Placental pericyte (primary cell): ENCODE measurements around the gene CCDC127. TPM values are rescaled to one million over a fixed set of nuclear protein-coding genes. Genes with fewer than 3 reads are reported as not detected.

Experiments
- total RNA-seq: library from RNA; depleted of rRNA; stranded (reverse); fragments of >200 nt; gene quantifications from 2 replicates; pipeline ENCODE4 v1.2.3, GENCODE V29; 2012

The CCDC127 gene
- 3.9 and 4.2 TPM in 2 replicates for total RNA-seq

DNA sequence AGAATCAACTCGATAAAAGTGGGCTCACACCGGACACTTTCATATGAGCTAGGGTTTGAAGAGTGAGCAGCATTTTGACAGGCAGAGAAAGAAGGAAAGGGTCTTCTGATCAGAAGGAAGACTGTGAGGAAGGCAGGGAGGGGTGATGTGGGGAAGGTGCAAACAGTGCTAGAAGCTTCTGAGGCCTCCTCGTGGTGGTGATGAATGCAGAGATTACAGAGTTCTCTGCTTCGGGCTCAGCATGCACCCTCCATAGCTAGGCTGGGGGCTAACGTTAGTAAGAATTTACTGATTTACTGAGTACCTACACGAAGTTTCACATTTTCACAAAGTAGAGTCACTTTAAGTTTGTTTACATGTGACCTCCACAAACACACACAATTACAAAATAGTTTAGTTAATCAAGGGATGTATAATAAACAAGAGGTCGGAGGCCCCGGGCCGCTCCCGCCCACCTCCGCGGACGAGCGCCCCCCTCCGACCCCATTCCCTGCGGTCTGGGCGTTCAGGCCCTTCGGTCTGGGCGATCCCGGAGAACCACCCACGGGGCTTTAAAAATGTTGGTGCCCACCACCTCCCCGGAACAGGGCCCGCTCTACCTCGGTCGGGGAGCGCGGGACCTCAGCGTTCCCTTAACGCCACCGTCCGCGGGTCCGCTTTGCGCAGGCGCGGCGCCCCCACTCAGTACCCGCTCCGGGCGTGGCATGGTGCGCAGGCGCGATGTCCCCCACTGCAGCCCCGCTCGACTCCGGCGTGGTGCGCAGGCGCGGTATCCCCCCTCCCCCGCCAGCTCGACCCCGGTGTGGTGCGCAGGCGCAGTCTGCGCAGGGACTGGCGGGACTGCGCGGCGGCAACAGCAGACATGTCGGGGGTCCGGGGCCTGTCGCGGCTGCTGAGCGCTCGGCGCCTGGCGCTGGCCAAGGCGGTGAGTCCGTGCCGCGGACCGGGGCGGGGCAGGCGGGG lies at the start of gene CCDC127, which contains the start of gene SDHA:
Gene CCDC127 (minus strand): TSS at position 660 of the 963 bp plus-strand sequence. CDS start 1,304 bp downstream, outside the sequence.
Gene SDHA (plus strand): TSS at position 827 of the 963 bp plus-strand sequence. CDS start 36 bp downstream, at position 863.

DNA sequence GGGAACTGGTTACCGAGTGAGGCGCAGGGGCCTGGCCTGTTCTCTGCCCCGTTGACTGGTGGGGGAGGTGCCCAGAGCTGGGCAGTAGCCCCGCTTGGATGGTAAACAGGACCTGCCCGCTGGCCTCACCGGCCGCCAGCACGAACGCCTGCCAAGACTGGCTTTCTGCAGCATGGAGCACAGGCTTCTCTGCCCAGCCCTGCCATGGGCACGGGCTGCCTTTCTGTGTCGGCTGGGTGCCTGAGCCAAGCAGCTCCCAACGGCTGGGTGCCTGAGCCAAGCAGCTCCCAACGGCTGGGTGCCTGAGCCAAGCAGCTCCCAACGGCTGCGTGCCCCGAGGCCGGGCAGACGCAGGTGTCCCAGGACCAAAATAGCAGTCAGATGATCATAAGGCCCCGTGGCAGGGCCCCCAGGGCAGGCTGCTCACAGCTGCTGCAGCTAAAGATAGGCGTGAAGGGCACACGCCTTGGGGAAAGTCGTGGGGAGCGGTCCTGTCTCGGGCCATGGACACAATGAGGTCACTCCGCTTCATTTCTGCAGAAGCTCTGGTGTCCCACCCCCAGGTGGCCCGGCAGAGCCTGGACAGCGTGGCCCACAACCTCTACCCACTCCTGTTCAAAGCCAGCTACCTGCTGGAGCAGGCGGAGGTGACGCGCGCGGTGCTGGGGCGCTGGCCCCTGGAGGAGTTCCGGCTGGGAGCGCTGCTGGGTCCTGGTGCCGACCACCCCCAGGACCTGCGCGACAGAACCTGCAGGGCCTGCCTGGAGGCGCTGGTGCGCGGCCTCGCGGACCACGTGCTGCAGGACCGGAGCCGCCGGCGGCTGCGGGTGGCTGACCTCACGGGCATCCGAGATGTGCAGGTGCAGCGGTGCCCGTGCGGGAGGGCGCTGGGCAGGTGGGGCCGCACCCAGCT lies 26.7 kb downstream of the CCDC127 start, which contains the start of gene LRRC14B:
Gene LRRC14B (plus strand): TSS at position 460 of the 913 bp plus-strand sequence. CDS start 44 bp downstream, at position 504.

Other genes with a start within 250 kb of the CCDC127 start
- under 0.01 and 1.1 TPM in 2 replicates for gene PLEKHG4B, start 126.0 kb downstream of the CCDC127 start, total RNA-seq
- not detected in 2 replicates for gene LRRC14B, start 26.7 kb downstream of the CCDC127 start, total RNA-seq
- gene SDHA, start 167 bp upstream of the CCDC127 start, total RNA-seq: 109 and 124 TPM in 2 replicates
- 88.6 and 106 TPM in 2 replicates for gene PDCD6, start 53.5 kb upstream of the CCDC127 start, total RNA-seq
- 55.8 and 58.2 TPM in 2 replicates for gene AHRR, start 103.6 kb upstream of the CCDC127 start, total RNA-seq
- 45.4 and 55.4 TPM in 2 replicates for gene EXOC3, start 225.0 kb upstream of the CCDC127 start, total RNA-seq